Testis (tissue), 2 donors: ENCODE data around the gene RFXANK.

Source experiments
- CTCF ChIP-seq, 3 experiments: fragments of 450-650 bp in 2 of 3; fragments of 200-600 bp in 1 of 3; sonication (generic) in 1 of 3; IDR thresholded peaks; one replicate each; pipeline ENCODE4 v1.5.1; 2016 to 2019; ENCODE audit warnings: antibody characterized with exemption in 3 of 3, mild to moderate bottlenecking in 2 of 3, moderate library complexity in 1 of 3
- POLR2A ChIP-seq: fragments of 450-650 bp; IDR thresholded peaks from one replicate; pipeline ENCODE4 v1.6.1; 2017; ENCODE audit warnings: antibody characterized with exemption, mild to moderate bottlenecking, moderate library complexity

GRCh38 chr19:19179548-19180441 is 12.3 kb upstream of the RFXANK start:
- TF ChIP-seq CTCF (IDR thresholded peaks at IDR 0.05): no peak
- no peak for TF ChIP-seq POLR2A
